ENCODE results near the gene SRI.
A peak's percentile ranks its signal among the peaks of the same experiment; 100 is the strongest.

The SRI gene

GRCh38 chr7:88224601-88225275 is 4.9 kb upstream of the SRI start:
- DNase-seq = no peak

DNA sequence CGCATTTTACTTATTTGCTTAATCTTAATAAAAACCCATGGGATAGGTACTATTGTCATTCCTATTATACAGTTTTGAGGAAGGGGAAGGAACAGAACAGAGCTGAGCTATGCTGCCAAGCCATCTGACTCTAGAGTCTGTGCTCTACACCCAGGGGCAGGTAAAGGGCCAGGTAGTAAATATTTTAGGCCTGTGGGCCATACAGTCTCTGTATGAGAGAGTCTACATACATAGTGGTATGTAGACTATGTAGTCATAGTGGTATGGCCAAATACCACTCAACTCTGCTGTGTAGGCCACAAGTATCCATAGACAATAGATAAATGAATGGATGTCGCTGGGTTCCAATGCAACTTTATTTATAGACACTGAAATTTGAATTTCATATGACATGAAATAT is 3.4 kb upstream of the SRI start:
- no peak for DNase-seq

DNA sequence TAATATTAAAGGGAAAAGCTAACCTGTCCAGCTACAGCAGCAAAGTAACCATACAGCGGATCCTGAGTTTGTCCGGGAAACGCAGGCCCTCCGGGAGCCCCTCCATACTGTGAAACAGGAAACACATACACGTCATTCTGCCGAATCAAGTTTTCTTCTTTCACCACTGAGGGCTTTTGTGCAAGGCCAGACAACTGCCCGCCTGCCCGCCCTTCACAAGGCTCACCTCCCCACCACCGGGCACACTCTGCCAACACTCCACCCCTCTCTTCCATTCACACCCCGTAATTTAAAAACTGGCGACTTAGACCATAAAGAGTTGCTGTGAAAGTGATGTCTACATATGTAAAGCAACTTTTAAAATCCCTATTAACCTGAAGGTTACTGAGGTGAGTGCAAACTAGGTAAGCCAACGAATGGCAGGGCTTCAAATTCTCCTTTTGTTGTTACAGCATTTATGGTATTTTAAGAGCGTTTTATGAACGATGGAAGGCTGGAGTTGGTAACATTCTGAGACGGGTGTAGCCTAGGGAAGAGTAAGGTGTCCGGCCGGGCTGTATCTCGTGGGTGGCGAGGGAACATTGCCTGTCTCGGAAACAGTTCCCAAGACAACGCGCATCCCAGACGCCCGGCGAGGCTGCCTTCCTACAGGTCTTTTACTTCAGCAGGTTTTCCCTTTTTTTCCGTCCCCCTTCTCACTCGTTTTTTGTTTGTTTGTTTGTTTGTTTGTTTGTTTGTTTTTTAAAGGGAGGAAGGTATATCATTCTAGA is 817 bp downstream of the SRI start:
- peak; percentile 29 for DNase-seq

- no peak for DNase-seq
Observed at GRCh38 chr7:88218429-88218745, 1.5 kb downstream of the SRI start.

DNA sequence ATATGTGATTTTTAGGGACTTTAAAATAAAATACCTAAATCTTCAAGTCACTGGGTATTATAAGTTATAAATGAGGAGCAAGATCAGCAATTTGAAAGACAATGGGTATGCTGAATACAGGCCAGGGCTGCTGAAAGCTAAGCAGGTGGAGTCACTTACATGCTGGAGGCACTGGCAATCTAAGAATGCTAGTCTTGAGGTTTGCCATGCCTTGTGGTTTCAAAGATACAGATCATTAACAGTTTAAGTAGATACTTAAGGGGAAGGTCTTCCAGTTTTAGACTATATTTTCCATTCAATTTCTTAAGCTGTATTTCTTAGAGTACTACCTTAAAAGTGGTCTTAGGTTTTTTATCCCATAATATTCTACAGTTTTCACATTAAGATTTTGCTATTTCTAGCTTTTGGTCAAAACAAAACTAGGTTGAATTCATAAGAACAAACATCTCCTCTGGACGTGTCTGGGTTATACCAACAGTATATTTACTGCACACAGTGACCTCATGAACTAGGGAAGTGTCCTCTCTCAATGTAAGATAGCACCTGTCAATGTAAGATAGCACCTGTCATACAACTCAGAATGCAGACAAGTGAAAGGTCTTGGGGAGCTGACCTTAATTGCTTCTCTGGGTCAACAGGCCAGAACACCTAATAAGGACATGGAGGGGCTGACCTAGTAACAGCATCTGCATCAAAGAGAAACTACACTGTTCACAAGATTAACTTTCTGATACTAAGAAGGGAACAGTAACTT is 2.0 kb downstream of the SRI start:
- no peak for DNase-seq

GRCh38 chr7:88216276-88216675 is 3.6 kb downstream of the SRI start:
- no peak for DNase-seq

DNA sequence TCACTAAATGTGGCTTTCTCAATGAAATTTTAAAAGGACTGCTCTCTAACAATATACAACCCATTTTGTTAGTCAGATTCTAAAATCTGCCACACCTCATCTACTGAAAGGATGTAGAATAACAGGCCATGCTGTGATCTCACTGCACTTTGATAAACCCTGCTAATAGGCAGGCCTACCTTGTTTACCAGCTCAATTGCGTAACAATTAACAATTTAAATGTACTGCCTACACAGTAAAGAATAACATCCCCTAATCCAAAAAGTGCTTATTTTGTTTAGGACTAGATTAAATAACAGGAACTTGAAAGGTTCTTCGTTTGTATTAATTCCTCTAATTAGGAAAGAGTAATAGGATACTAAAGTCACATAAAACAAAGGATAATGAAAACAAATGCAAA is 4.5 kb downstream of the SRI start:
- no peak for DNase-seq

GRCh38 chr7:88214456-88214855 is 5.4 kb downstream of the SRI start:
- DNase-seq = no peak

- DNase-seq = no peak
Observed at GRCh38 chr7:88212918-88213317, 6.9 kb downstream of the SRI start.

- DNase-seq = no peak
Observed at GRCh38 chr7:88208521-88208920, 11.3 kb downstream of the SRI start.

DNA sequence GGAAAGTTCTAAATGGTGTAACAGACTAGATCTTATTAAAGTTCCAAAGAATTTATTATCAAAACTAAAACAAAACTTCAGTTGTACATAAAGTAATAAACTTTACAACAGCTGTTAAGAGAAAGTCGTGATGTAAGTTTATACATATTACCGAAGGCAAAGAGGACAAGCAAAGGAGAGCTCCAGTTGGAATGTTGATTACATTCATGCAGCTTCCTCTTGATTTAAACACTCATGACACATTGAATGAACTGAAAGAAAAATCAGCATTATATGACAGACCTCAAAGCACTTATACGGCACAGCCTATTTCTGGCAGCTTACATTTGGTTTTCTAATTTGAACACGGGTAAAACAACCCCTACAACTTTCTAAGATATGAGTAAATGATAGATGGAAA is 13.6 kb downstream of the SRI start:
- no peak for DNase-seq

DNA sequence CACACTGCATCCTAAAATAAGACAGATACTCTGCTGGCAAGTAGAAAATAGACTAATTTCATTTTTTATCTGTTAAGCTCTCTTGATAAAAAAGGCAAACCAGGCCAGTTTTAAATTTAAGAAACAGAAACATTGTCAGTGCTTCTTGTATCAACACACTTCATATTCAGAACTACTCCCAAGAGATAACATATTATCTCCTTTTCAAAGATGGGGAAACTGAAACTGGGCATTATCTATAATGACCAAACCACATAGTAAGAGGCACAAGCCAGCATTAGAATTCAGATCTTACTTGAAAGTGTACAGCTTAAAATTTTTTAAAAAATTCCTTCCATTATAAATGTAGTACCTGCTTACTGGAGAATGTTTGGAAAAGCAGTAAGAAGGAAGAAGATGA is 14.7 kb downstream of the SRI start:
- no peak for DNase-seq

DNA sequence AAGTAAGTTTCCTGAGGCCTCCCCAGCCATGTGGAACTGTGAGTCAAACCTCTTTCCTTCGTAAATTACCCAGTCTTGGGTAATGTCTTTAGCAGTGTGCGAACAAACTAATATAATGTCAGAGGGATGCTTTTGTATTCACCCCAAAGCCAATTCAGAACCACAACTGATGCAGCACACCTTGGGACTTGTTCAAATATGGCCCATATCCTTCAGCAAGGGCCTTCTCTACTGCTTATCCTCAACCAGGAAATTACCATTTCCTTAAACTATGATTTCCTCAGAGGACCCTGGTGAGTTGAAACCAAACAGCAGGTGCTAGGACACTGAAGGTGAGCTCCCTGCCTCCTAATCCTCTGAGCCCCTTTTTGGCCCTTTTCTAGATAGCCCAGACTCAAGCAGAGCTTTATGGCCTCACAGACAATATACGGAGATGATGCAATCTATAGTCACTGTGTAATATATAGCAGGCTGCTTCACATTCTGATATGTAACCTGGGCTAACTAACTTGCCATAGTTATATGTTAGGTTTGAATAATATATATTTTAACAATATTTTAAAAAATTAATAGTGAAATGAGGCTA is 15.2 kb downstream of the SRI start:
- no peak for DNase-seq

DNA sequence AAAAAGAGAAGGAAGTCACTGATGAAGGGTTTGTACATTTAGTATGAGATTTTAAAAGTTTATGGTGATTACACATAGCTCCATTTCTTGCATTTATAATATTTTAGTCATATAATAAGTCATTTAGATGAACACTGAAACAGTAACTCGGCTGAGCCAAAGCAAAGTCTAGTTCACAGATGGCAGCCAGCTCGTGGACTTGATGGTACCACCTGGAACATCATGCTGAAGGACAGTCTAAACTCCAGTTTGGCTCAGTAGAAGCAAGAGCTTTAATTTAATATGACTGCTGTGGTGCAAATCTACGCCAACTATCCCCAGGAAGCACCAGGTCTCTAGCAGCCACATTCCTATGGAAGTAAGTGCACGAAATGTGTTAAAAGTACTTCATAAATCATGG is 16.4 kb downstream of the SRI start:
- DNase-seq = no peak

DNA sequence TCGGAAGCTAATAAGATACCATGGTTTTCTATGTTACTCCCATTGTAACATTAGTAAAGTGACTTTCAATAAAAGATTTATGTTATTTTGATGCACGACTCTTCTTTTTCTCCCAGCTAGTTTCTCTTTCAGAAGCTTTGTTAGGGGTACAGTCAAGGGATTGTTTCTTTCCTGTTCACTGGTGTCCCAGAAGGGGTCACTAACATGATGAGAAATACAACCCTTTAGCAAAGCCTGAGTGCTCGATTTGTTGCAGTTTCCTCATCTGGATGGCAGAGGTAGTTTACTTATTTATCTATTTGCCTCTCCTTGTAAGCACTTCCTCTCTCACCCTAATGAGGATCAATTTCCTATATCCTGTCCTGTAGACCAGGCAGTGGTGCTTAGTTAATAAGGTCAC is 17.0 kb downstream of the SRI start:
- no peak for DNase-seq

GRCh38 chr7:88202278-88202677 is 17.6 kb downstream of the SRI start:
- DNase-seq = no peak

DNA sequence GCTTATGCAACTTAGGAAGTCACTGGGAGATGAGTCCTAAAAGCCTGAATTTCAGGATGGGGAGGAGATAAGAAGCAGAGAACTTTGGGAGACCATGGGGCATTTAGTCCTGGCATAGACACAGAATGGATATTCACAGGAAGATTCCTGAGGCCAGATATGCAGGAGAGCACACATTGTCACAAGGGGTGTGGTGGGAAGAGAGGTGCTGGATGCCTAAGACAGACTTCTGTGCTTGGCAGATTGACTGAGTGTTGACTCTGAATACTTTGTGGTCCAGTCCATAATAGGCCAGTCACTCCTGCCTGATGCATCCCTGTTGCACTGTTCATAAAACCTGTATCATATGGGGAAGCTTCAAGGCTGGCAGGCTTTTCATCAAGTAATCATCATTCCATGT is 18.5 kb downstream of the SRI start:
- DNase-seq = no peak

GRCh38 chr7:88200789-88201188 is 19.0 kb downstream of the SRI start:
- DNase-seq = peak; percentile 64

GRCh38 chr7:88200261-88200660 is 19.6 kb downstream of the SRI start:
- no peak for DNase-seq

DNA sequence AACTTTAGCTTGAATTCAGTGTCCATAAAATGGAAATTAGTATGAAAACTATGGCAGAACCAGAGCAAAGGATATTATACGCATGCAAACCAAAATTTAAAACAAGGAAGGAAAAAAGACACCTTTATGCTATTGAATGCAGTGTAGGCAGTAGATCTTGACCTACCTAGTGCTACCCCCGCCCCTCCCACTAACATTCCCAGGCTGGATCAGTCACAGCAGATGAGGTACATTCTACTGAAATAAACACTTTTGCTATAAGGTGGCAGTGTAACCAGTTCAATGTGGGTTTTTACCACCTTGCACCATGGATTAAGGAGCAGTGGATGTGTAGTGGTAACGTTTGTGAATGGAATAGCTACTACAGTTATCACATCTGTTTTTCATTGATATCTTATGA is 27.9 kb downstream of the SRI start:
- DNase-seq = no peak

- DNase-seq = no peak
Observed at GRCh38 chr7:88185650-88186049, 34.2 kb downstream of the SRI start.

DNA sequence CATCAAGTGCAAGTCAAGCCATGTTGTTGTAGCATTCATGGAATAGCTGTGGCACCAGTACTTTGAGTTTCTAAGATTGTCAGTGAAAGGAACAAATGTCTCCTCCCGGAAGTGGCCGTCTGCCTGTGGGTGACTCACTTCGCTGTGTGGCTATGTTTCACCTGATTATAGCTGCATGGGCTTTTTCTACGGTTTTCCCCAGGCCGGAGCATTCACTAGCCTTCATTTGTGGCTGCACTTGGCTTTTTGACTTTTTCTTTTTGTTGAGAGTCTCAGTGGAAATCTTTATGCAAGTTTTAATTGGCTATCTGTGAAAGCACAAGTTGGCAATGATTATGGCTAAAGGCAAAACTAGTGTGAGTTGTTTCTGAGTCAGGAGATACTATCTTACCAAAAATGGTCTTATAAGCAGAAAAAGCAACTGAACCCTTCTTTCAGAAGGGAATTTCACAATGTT is 35.0 kb downstream of the SRI start:
- no peak for DNase-seq

DNA sequence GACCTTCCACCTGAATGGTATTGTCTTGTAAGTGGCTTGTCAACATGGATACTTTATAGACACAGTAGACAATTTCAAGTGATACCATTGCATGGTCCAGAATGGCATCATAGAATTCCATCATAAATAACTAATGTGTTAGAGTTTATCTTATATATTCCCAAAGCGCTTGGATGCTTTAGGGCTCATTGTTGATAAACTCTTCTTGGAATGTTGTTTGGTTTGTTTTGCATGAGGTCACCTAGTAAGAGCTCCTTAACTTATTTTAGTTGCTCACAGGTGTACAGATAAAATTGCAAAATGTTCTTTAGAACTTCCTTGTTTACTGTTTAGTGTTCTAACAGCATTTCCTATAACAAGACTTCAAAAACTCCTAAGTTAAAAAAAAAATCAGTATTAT is 36.8 kb downstream of the SRI start:
- no peak for DNase-seq

- no peak for DNase-seq
Observed at GRCh38 chr7:88176190-88176589, 43.6 kb downstream of the SRI start.
